OCI-LY7 (cell line): ENCODE measurements around the gene LPP.

Experiments
- CTCF ChIP-seq: fragments of 200-600 bp; sonication (generic); conservative IDR thresholded peaks from 2 replicates; pipeline ENCODE4 v1.5.1; 2014; ENCODE audit warnings: mild to moderate bottlenecking, antibody characterized with exemption, low read length, moderate library complexity, mixed read lengths
- EZH2phosphoT487 ChIP-seq: fragments of 200-600 bp; sonication (generic); IDR thresholded peaks from 2 replicates; pipeline ENCODE4 v1.6.1; 2018; ENCODE audit warnings: low read depth, borderline replicate concordance, mild to moderate bottlenecking, mixed run types, antibody characterized with exemption, low read length, moderate library complexity, mixed read lengths

- TF ChIP-seq CTCF: no peak
- no peak for TF ChIP-seq EZH2phosphoT487
These were observed 624.3 kb downstream of the LPP start for GRCh38 chr3:188778091-188778852.
